Activated CD4-positive, CD25-positive, alpha-beta regulatory T cell treated with anti-CD3 and anti-CD28 coated beads, Interleukin-2, amount 50 U/mL, for 72 hours (primary cell): ENCODE measurements around the gene TGFBR1.

ENCODE experiments used
- DNase-seq: peaks from one replicate; pipeline ENCODE4 v3.0.0; 2021

TGFBR1 gene

DNA sequence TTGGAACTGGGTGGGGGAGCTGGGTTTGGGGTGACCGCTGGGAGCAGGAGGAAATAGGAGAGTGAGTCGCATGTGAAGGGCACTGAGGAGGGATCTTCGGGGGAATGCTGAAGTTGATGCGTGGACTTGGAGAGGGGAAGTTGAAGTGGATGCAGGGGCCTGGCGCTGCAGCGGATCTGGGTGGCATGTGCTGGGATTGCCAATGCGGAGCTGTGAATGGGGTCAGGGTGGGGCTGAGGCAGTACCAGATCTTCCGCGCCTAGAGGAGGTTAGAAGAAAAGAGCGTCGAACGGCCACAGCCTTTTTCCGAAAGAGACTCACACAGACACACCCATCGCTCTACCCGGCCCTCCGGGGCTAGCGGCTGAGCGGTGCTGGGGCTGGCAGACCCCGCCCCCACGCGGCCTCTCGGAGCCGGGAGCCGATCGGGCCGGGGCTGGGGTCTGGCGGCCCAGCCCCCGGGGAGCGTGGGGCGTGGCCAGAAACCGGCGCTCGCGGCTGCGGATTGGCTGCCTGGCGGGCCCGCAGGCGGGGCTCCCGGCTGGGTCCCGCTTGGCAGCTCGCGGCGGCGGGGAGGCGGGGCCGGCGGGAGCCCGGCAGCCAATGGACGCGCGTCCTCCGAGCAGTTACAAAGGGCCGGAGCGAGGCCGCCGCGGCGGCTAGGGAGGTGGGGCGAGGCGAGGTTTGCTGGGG lies at the start of gene TGFBR1:
TSS of gene TGFBR1 (plus strand) at position 655 of the 693 bp plus-strand sequence. CDS start 93 bp downstream, outside the sequence.
- DNase-seq = peak; percentile 94

GRCh38 chr9:99055384-99055783 lies 49.5 kb upstream of the TGFBR1 start:
- no peak for DNase-seq

DNA sequence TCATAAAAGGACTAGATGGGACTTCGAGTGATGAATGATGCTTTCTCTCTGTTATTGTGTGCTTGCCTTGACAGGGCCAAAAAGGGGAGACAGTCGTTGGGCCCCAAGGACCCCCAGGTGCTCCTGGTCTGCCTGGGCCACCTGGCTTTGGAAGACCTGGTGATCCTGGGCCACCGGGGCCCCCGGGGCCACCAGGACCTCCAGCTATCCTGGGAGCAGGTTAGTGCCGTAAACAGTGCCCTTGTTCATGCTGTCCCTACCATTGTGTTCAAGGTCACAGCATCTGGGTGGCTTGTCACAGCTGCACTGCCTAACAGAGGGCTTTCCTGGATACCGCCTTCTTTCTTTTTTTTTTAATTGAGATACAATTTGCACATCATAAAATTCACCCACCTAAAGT lies 48.7 kb upstream of the TGFBR1 start:
- no peak for DNase-seq

DNA sequence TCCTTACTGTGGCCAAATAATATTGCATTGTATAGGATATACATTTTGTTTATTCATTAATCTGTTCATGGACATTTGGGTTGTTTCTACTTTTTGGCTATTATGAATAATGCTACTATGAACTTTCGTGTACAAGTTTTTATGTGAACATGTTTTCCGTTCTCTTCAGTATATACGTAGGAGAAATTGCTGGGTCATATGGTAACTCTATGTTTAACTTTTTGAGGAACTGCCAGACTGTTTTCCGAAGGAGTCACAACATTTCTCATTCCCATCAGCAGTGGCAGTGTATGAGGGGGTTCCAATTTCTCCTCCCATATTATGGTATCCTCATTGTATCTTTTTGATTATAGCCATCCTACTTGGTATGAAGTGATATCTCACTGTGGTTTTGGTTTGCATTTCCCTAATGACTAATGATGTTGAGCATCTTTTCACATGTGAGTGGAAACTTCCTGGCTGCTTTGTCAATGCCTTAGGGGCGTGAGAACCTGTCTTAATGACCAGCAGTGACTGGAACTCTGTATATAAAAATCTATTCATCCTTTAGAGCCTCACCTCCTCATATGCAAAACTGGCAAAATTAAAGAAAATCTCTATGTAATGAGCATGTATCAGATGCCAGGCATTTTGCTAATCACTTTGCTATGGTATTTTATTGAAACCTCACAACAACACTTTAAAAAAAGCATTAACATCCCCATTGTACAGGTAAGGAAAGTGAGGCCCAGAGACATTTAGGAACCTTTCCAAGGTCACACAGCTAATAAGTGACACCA lies 47.8 kb upstream of the TGFBR1 start:
- DNase-seq = no peak

DNA sequence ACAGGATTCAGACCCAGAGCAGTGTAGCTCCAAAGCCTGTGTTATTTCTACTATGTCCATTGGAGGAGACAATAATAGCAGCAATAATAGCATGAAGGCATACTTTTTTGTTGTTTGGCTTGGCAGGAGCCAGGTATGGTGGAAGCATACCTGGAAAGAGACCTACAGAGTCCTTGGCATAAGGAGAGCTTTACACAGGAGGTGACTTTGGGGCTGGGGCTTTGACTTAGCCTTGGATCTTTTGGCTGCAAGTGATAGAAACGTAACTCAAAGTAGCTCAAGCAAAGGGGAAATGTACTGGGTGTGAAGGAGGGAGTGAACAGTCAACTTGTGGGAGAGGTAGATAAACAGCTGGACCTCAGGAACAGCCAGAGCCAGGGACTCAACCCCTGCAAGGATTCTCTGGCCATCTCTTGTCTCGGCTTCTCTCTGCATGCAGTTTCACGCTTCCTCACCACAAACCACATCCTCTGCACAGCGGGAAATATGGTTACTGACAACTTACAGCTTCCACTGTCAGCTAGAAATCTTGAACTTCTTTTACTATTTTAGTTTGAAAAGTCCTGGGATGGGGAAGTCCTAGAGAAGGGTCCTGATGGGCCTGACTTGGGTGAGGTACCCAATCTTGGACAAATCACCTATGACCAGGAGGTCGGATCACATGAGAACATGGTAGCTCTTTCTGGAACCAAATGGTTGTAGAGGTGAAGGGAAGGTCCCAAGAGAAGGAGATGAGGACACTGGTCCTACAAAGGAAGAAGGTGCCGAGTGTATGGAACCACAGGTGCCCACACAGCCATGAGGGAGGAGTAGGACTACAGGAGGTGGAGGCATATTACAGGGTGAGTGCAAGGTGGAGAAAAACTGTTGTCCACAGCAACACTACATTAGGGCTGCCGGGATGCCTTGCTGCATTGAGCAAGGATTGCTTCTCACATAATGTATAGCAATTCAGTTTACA lies 47.0 kb upstream of the TGFBR1 start:
- DNase-seq = peak; percentile 58

- no peak for DNase-seq
Measured at GRCh38 chr9:99058964-99059921, 45.7 kb upstream of the TGFBR1 start.

DNA sequence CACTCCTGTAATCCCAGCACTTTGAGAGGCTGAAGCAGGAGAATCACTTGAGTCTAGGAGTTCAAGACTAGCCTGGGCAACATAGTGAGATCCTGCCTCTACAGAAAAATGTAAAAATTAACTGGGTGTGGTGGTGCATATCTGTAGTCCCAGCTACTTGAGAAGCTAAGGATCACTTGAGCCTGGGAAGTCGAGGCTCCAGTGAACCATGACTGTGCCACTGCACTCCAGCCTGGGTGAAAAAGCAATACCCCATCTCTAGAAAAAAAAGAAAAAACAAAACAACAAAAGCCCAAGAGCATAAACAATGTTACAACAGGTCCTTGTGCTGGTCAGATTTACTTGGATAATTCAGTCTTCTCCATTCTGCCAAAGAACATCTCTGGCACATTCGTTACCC lies 44.3 kb upstream of the TGFBR1 start:
- no peak for DNase-seq

GRCh38 chr9:99062549-99062948 lies 42.4 kb upstream of the TGFBR1 start:
- DNase-seq = no peak

- no peak for DNase-seq
Measured at GRCh38 chr9:99063522-99063921, 41.4 kb upstream of the TGFBR1 start.

DNA sequence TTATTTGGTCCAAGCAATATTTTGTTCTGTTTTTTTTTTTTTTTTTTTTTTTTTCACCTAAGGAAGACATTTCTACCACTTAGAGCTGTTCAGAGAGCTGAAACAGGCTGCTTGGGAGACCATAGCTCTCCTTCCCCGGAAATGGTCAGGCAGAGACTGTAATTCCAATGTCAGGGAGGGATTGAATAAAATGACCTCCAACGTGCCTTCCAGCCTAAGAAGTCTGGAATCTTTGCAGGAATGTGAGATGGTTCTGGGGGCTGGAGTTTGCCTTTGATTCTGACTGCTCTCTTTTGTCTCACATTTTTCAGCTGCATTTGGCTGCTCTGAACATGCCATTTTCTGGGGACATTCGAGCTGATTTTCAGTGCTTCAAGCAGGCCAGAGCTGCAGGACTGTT lies 38.3 kb upstream of the TGFBR1 start:
- DNase-seq = no peak

- DNase-seq = no peak
Measured at GRCh38 chr9:99069075-99069474, 35.8 kb upstream of the TGFBR1 start.

DNA sequence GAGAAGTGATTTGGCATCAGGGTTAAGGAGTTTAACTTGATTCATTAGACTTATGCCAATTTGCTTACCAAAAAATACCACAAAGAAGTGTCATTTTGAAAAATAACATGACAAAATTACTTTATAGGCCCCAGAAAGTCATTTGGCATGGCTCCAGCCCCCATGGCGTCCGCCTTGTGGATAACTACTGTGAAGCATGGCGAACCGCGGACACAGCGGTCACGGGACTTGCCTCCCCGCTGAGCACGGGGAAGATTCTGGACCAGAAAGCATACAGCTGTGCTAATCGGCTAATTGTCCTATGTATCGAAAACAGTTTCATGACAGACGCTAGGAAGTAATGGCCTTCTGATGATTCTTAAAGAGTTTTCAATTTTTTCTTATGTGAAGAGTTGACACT lies 35.4 kb upstream of the TGFBR1 start:
- DNase-seq = no peak

DNA sequence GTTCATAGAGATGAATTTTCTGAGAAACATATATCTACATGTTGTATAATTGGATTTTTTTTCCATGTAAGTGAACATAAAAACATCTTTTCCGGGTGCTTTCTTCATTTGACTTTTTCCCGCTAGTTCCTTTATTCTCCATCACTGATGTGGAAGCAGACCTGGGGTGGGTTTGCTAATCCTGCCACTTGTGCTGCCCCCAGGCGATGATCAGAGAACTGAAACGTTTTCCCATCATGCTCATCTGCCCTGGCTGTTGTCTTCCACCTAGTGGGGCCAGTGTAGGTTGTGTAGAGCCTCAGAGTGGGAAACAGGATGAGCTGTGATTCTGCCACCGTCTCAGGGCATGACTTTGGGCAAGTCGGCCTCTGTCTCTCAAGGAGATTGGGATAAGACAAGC lies 34.2 kb upstream of the TGFBR1 start:
- no peak for DNase-seq

DNA sequence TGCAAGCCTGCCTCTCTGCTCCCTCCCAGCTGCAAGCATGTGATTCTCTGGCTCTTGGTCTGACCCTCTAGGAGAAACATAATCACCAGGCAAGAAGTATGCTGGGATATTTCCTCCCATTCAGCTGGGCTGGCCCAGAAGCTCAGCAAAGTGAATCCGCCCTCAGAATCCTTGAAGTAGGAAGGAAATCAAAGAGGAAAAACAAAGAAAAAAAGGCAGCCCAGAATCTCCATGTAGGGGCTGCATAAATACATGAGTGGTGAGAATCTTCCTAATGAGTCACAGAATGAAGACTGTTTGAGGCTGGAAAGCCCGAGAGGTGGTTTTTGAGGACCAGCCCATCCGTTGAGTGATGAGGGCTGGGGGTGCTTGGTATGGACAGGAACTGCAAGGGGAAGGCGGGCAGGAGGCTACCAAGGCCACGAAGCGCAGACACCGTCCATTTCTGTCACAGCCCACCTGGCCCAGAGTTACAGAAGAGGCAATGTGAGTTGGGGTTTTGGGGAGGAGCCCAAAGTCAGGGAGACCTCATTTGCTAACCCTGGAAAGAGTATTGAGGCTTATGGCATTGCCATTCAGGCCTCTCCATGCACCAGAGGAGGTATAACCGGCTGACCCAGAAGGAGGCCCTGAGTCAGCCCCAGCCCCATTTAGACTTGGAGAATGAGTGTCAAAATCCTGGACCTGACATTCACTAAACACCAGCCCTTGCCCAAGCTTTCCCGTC lies 33.4 kb upstream of the TGFBR1 start:
- no peak for DNase-seq

DNA sequence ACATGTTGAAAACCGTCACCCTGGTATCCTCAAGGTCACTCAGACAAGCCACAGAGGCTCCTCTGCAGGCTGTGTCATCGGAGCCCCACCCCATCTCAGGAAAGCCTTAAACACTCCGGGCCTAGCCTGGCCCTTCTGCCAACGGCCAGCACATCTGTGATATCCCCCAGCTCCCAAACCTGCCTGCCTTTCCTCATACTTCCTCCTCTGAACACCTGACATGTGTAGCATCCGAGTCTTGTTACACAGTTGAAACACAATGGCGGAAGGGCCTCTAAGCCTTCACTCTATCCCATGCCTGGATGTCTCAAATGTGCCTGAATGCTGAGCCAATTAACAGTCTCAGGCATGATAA lies 32.9 kb upstream of the TGFBR1 start:
- no peak for DNase-seq

DNA sequence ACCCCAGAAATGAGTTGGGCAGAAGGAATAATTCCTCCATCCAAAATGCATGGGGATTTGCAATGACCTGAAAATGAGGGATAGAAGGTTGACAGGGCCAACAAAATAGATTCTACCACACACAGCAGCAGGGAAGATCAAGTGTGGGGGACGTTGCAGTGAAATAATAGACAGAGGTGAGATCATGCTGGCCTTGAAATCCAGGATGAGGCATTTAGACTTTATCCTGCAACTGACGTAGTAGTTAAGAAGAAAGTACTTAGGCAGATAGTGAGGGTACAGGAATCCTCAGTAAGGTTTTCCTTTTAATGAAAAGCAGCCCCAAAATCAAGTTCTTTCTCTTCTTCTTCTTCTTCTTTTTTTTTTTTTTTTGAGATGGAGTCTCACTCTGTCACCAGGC lies 31.6 kb upstream of the TGFBR1 start:
- no peak for DNase-seq

GRCh38 chr9:99073985-99074901 lies 30.7 kb upstream of the TGFBR1 start:
- no peak for DNase-seq

DNA sequence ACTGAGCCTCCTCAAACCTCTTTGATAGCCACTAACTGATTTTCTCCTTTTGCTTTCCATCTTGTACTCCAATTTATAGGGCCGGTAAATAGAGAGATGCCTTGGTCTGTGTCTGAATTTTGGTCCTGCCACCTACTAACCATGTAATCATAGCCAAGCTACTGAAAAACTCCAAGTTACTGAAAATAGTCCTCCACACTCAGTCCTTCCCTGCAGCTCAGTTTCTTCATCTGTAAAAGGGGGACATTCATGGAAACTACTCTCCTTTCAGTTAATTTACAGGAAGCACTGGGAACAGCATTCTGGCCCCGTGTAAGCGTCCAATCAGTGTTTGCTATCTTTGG lies 30.0 kb upstream of the TGFBR1 start:
- DNase-seq = no peak

DNA sequence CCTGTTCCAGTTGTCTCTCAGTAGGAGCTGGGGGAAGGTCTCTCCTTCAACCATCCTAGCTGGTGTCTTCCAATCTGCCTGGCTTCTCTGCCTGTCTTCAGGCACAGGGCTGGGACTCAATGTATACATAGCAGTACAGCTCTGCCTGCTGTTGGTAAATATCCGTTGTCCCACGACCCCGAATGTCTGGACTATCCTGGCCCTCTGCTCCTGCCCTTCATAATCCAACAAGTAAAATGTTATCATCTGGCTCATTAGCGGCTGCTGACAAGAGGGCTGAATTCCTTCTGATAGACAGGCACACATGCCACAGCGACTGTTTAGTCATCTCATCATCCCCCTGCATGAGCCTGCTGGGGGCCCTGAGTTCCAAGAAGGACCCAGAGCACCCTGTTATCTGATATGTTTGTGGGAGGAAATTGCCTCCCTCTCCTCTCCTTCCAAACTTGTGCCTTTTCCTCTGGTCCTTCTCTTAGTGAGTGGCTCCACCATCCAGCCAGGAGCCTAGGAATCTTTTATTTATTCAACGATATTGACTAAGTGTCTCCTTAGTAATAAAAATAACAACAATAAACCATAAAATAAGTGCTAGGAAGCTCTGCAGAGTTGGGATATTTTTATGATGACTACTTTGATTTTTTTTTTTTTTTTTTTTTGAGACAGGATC lies 29.5 kb upstream of the TGFBR1 start:
- DNase-seq = no peak

GRCh38 chr9:99076030-99076429 lies 28.9 kb upstream of the TGFBR1 start:
- no peak for DNase-seq
